ENCODE data around the gene ARHGEF10L.

ARHGEF10L gene

GRCh38 chr1:17717594-17718535 lies 178.4 kb downstream of the ARHGEF10L start:
- no peak for DNase-seq (ENCODE audit: low read depth)

DNA sequence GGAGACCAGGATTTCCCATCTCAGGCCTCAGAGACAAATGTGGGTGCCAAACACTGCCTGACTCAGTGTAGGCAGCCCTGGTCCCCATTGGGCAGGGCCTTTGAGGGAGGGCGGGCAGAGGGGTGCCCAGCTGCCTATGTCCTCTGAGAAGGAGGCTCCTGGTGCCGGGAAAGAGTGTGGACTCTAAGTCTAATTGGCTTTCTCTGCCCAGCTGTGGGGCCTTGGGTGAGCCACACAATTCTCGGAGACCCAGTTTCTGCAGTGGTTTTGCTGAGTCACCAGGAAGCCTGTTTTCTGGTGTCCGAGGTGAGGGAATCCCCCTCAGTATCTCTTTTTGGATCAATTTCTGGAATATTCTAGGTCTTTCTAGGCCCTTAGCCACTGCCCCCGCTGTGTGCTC lies 180.4 kb downstream of the ARHGEF10L start:
- no peak for DNase-seq (ENCODE audit: low read depth)

- no peak for DNase-seq (ENCODE audit: low read depth)
These were observed 181.9 kb downstream of the ARHGEF10L start for GRCh38 chr1:17721444-17721843.

DNA sequence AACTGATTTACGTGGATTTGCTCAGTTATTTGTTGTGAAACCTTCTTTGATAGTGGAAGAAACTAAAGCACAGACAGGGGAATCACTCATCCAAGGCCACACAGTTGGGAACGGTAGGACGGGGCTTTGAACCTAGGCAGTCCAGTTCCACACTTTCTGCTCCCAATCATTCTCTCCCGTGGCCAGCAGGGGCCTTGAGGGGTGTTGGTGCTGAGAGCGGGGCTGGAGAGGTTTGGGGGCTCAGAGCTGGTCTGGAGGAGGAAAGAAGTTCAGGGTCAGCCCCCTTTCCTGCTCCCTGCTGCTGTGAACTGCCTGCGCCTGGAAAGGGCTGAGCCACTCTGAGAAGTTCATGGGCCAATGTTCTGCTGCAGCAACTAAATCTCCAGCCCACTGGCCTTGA lies 184.2 kb downstream of the ARHGEF10L start:
- DNase-seq (ENCODE audit: low read depth): no peak

GRCh38 chr1:17724150-17724549 lies 184.7 kb downstream of the ARHGEF10L start:
- DNase-seq (ENCODE audit: low read depth): no peak

GRCh38 chr1:17725084-17725719 lies 185.7 kb downstream of the ARHGEF10L start:
- no peak for DNase-seq (ENCODE audit: low read depth)

- DNase-seq (ENCODE audit: low read depth): no peak
These were observed 186.5 kb downstream of the ARHGEF10L start for GRCh38 chr1:17725811-17726582.

DNA sequence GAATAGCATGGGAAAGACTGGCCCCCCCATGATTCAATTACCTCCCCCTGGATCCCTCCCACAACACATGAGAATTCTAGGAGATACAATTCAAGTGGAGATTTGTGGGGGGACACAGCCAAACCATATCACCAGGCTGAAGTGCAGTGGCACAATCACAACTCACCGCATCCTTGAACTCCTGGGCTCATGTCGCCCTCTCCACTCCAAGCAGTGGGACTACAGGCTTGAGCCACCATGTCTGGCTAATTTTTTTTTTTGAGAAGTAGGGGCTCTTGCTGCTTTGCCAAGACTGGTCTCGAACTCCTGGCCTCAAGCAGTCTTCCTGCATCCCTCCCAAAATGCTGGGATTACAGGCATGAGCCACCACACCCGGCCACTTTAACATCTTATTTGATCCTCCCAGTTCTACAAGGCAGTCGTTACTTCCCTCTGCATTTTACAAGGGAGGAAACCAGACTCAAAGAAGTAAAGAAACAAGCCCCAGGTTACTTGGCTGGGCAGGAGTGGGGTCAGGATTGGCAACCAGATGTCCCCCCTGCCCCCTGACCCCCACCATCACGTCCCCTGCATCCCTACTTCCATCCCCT lies 188.7 kb downstream of the ARHGEF10L start:
- no peak for DNase-seq (ENCODE audit: low read depth)

- DNase-seq (ENCODE audit: low read depth): no peak
These were observed 189.8 kb downstream of the ARHGEF10L start for GRCh38 chr1:17729248-17729647.

DNA sequence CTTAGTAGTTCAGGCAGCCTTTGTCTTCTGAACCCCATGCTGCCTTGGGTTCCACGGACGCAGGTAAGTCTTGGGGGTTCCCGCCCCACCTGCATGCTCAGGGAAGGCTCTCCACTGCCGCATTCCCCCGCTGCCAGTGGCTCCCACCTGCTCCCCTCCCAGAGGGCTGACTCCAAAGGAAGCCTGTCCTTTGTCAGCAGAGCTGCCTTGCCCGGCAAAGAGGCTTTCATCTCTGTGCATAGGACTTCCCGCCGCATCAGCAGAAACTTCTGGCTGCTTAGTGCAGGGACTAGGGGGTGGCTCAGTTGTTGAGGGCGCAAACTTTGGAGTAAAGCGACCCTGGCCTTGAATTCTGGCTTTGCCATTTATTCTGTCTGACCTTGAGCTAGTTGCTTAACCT lies 190.4 kb downstream of the ARHGEF10L start:
- DNase-seq (ENCODE audit: low read depth): no peak

DNA sequence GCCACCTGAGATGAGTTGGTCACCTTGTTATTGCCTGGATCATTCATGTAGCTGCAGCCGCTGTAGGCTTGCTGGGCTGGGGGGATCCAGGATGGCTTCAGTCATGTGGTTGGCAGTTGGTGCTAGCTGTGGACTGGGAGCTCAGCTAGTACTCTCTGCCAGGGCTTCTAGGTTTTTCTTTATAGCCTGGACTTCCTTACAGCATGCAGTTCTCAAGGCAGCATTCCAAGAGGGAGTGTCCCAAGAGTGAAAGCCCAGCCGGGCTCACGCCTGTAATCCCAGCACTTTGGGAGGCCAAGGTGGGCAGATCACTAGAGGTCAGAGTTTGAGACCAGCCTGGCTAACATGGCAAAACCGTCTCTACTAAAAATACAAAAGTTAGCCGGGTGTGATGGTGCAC lies 192.0 kb downstream of the ARHGEF10L start:
- DNase-seq (ENCODE audit: low read depth): no peak

DNA sequence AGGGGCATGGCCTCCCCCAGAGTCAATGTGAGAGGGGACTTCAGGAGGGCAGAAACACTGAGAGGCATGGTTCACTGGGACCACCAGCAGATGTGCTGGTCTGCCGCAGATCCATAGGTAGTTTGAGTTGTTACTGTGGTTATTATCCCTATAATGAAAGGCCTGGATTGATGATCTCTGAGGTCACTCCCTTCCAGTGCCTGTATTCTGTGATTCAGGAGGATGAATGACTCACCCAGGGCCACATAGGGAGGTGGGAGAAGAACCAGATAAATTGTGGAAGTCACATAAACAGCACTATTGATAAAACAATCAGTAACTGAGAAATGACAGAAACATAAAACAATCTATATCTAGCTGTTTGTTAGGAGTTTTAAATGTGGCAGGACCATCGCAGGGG lies 193.0 kb downstream of the ARHGEF10L start:
- DNase-seq (ENCODE audit: low read depth): no peak

GRCh38 chr1:17733661-17734060 lies 194.2 kb downstream of the ARHGEF10L start:
- no peak for DNase-seq (ENCODE audit: low read depth)

DNA sequence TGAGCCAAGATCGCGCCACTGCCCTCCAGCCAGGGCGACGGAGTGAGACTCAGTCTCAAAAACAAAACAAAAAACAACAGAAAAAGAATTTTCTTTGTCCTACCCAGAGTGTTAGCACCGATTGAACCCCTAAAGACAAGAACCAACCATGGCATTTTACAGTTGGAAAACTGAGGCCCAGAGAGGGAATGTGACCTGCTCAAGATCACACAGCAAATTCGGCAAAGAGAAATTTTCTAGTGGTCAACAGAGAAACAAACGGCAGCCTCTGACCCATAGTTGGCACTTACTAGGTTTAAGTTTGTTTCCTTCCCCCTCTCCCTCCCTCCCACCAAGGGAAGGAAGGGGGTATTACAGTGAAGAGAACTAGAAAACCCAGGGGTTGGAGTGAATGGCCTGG lies 195.1 kb downstream of the ARHGEF10L start:
- no peak for DNase-seq (ENCODE audit: low read depth)

DNA sequence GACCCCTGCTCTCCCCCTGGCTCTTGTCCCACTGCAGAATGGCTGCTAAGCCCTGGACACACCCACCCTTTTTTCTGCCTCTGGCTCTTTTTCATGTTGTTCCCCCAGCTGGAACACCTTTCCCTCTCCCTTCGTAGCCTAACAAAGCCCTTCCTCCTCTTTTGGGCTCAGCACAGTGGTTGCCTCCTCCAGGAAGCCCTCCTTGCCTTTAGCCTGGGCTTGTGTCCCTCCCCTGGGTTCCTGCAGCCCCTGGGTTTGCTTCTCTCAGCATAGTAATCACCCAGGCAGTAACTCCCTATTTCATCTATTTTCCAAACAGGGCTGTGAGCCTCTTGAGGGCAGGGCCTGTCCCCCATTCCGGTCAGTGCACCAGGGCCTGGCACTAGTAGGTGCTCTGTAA lies 195.8 kb downstream of the ARHGEF10L start:
- no peak for DNase-seq (ENCODE audit: low read depth)

- DNase-seq (ENCODE audit: low read depth): no peak
These were observed 196.3 kb downstream of the ARHGEF10L start for GRCh38 chr1:17735793-17736192.

DNA sequence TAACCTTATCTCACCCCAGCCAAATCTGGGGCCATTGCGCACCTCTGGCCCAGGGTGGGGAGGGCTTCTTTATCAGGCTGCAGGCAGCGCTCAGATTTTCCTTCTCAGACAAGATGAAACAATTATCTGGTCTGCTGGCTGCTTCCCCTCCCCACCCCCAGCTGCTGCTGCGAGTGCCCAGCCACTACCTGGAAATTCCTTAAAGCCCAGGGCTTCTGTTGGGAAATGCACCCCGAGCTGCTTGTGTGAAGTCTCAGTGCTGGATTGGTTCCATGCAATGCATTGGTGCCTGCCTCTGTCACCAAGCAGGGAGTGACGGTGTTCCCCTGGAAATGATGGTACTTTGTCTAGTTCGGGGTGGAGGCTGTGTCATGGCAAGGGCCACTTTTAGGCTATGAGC lies 197.1 kb downstream of the ARHGEF10L start:
- DNase-seq (ENCODE audit: low read depth): no peak

GRCh38 chr1:17739050-17739449 lies 199.6 kb downstream of the ARHGEF10L start:
- no peak for DNase-seq (ENCODE audit: low read depth)

DNA sequence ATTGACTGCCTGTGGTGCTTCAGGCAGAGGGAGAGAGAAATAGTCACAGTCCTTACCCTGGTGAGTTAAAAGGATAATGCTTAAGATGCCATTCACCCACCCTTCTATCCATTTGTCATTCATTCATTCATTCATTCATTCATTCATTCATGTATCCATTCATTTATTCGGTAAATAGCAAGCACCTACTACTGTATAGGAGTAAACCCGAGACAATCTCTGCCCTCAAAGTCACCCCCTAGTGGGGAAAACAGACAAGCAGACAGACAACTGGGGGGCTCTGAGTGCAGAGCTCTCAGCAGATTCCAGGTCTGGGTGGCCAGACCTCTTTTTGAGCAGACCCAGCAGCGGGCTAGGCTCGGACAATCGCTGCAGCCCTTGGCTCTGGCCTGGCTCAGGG lies 201.6 kb downstream of the ARHGEF10L start:
- no peak for DNase-seq (ENCODE audit: low read depth)

- DNase-seq (ENCODE audit: low read depth): no peak
These were observed 203.1 kb downstream of the ARHGEF10L start for GRCh38 chr1:17742583-17742982.

GRCh38 chr1:17743008-17743647 lies 203.6 kb downstream of the ARHGEF10L start:
- no peak for DNase-seq (ENCODE audit: low read depth)

GRCh38 chr1:17743925-17744324 lies 204.4 kb downstream of the ARHGEF10L start:
- no peak for DNase-seq (ENCODE audit: low read depth)
